ENCODE results near the gene NEGR1.

NEGR1 gene

GRCh38 chr1:71792264-71792663 lies 490.1 kb downstream of the NEGR1 start:
- CTCF ChIA-PET = no interaction called here

GRCh38 chr1:71788113-71788512 lies 494.2 kb downstream of the NEGR1 start:
- ChIA-PET CTCF (no interaction called here), POLR2A (no interaction called here)
- H3K4me3 ChIP-seq (ENCODE audit: low read depth, low read length) = no peak overlapping the region
- TF ChIP-seq, protein P1, sequence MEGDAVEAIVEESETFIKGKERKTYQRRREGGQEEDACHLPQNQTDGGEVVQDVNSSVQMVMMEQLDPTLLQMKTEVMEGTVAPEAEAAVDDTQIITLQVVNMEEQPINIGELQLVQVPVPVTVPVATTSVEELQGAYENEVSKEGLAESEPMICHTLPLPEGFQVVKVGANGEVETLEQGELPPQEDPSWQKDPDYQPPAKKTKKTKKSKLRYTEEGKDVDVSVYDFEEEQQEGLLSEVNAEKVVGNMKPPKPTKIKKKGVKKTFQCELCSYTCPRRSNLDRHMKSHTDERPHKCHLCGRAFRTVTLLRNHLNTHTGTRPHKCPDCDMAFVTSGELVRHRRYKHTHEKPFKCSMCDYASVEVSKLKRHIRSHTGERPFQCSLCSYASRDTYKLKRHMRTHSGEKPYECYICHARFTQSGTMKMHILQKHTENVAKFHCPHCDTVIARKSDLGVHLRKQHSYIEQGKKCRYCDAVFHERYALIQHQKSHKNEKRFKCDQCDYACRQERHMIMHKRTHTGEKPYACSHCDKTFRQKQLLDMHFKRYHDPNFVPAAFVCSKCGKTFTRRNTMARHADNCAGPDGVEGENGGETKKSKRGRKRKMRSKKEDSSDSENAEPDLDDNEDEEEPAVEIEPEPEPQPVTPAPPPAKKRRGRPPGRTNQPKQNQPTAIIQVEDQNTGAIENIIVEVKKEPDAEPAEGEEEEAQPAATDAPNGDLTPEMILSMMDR (IDR thresholded peaks at IDR 0.05; ENCODE audit: insufficient read depth, low read length, missing control alignments) = no peak
- DNase-seq (ENCODE audit: low read depth, low spot score) = no peak

More at GRCh38 chr1:71792264-71792663, 490.1 kb downstream of the NEGR1 start:
- DNase-seq (ENCODE audit: low read depth, low spot score) = no peak
- H3K4me3 ChIP-seq (ENCODE audit: low read depth, low read length) = no peak overlapping the region
- TF ChIP-seq, protein P1 (IDR thresholded peaks at IDR 0.05; ENCODE audit: insufficient read depth, low read length, missing control alignments) = no peak
- POLR2A ChIA-PET = no interaction called here

GRCh38 chr1:71787699-71788098 lies 494.6 kb downstream of the NEGR1 start:
- ChIA-PET CTCF (no interaction called here), POLR2A (no interaction called here)
- DNase-seq (ENCODE audit: low read depth, low spot score) = no peak
- H3K4me3 ChIP-seq (ENCODE audit: low read depth, low read length) = no peak overlapping the region
- TF ChIP-seq, protein P1 (IDR thresholded peaks at IDR 0.05; ENCODE audit: insufficient read depth, low read length, missing control alignments) = no peak

DNA sequence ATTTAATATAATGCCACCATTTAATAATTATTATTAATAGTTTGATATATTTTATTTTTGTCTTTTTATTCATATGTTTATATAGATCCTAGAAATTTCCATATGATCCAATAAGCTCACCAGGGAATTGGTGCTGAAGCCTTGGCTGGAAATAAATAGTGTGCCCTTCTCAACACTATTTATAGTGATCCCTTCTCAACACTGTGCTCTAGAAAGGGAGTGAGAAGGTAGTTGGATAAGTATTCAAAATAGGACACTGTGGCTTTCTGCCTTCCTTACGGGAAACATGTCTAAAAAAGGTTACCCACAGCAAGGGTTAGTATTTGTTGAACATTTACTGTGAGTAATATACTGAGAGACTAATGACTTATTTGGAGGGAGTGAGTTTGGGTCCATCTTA lies 496.1 kb downstream of the NEGR1 start:
- DNase-seq (ENCODE audit: low read depth, low spot score) = no peak
- ChIA-PET CTCF (no interaction called here), POLR2A (no interaction called here)
- TF ChIP-seq, protein P1 (IDR thresholded peaks at IDR 0.05; ENCODE audit: insufficient read depth, low read length, missing control alignments) = no peak
- H3K4me3 ChIP-seq (ENCODE audit: low read depth, low read length) = no peak overlapping the region

DNA sequence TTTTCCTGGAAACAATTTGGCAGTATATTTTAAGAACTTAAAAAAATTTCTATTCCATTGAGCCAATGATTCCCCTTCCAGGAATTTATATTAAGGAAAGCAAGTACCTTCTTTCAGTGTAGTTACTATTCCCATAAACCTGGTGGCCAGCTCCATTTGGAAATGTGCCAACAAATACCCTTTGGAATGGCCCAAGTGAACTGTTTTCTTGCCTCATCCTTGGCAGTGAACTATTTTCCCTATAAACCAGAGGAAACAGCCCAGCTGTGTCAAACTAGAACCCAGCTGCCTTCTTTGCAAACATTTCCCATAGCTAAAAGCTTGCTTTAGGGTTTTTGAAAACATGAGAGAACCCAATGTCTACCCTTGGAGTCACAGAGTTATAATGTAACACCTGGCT lies 496.9 kb downstream of the NEGR1 start:
- DNase-seq (ENCODE audit: low read depth, low spot score) = no peak
- ChIA-PET CTCF (no interaction called here), POLR2A (no interaction called here)
- H3K4me3 ChIP-seq (ENCODE audit: low read depth, low read length) = no peak overlapping the region
- TF ChIP-seq, protein P1 (IDR thresholded peaks at IDR 0.05; ENCODE audit: insufficient read depth, low read length, missing control alignments) = no peak

- CTCF ChIA-PET = no interaction called here
- POLR2A ChIA-PET = no interaction called here
- TF ChIP-seq, protein P1 (IDR thresholded peaks at IDR 0.05; ENCODE audit: insufficient read depth, low read length, missing control alignments) = no peak
- no peak overlapping the region for H3K4me3 ChIP-seq (ENCODE audit: low read depth, low read length)
- DNase-seq (ENCODE audit: low read depth, low spot score) = no peak
Measured at GRCh38 chr1:71785000-71785399, 497.3 kb downstream of the NEGR1 start.

Data from AG04449 (cell line).